HG02884 (cell line): ENCODE results near the gene NET1.
"Not testable (repeated sequence)": the region's sequence is repeated elsewhere in the genome, so short reads cannot be mapped to it uniquely, and the experiment has no call there.

Source experiments
- ATAC-seq: cut with Tn5 transposase; IDR thresholded peaks from one replicate; pipeline ENCODE4 v1.9.1; 2021; ENCODE audit warnings: mild to moderate bottlenecking, moderate library complexity; ENCODE audit not compliant: unreplicated experiment

Gene NET1

GRCh38 chr10:5461914-5462840 lies 49.8 kb downstream of the NET1 start:
- ATAC-seq = no peak

DNA sequence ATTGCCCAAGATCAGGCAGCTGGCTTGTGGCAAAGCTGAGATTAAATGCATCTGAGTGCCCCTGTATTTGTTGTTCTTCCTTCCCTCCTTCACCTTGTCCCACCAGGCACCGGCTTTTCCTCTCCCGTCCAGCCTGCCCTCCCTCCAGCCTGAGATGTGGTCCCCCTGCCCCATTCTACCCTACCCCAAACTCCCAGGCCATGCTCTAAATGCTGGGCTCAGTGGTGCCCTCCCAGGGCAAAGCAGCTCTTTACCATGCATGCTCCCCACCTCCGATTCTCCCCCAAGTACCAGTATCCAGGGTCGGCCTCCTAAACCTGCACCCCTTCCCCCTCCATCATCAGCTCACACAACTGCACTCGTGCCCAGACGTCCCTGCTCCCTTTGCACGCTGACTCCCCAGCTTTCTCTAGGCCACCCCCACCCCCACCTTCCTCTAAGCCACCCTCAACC lies 50.5 kb downstream of the NET1 start:
- no peak for ATAC-seq

DNA sequence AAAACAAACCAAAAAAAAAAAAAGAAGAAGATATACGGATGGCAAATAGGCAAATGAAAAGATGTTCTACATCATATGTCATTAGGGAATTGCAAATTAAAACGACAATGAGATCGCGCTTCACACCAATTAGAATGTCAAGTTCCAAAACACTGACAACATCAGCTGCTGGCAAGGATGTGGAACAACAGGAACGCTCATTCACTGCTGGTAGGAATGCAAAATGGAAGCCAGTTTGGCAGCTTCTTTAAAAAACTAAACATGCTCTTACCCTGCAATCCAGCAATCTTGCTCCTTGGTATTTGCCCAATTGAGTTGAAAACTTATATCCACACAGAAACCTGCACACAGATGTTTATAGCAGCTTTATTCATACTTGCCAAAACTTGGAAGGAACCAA lies 52.2 kb downstream of the NET1 start:
- ATAC-seq = no peak

GRCh38 chr10:5465976-5466450 lies 53.7 kb downstream of the NET1 start:
- ATAC-seq = no peak

GRCh38 chr10:5466451-5467206 lies 54.3 kb downstream of the NET1 start:
- ATAC-seq = no peak

DNA sequence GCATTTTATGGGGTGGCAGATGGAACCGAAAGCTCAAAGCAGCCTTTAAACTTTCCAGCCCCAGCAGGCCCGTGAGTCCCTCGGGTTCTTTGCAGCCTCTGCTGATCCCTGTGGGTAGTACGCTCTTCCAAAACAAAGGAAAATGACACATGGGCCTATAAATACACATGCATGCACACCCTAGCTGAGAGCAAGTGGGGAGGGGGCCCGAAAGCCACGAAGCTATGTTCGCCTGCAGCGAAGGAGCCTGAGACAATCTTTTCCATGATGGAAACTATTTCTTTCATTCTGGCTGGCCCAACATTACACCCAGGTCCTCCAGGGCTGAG lies 54.8 kb downstream of the NET1 start:
- no peak for ATAC-seq

DNA sequence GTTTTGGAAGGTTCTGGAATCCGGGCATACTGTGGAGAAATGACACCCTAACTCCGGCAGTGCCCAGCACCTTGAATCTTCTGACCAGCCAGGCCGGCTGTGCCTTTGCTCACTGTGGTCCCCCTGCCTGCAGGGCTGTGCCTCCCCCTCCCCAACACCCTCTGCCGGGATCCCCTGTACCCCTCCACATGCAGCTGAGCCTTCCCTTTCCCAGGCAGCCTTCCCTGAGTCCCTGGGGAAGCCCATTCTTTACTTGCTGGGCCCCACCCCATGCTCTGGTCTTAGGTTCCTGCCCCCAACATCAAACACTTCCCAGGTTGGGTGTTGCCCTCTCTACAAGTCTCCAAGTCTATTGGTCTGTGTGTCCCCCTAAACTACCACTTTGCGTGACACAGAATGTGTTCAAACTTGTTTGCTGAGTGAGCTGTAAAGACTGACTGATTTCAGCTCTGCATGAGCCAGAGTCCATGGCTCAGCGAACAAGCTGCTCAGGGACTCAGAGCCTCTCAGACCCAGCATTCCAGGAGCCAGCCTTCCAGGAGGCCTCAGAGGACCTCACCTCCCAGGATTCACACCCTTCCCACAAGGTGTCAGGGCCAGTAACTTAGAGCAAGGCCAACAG lies 55.4 kb downstream of the NET1 start:
- ATAC-seq = no peak

DNA sequence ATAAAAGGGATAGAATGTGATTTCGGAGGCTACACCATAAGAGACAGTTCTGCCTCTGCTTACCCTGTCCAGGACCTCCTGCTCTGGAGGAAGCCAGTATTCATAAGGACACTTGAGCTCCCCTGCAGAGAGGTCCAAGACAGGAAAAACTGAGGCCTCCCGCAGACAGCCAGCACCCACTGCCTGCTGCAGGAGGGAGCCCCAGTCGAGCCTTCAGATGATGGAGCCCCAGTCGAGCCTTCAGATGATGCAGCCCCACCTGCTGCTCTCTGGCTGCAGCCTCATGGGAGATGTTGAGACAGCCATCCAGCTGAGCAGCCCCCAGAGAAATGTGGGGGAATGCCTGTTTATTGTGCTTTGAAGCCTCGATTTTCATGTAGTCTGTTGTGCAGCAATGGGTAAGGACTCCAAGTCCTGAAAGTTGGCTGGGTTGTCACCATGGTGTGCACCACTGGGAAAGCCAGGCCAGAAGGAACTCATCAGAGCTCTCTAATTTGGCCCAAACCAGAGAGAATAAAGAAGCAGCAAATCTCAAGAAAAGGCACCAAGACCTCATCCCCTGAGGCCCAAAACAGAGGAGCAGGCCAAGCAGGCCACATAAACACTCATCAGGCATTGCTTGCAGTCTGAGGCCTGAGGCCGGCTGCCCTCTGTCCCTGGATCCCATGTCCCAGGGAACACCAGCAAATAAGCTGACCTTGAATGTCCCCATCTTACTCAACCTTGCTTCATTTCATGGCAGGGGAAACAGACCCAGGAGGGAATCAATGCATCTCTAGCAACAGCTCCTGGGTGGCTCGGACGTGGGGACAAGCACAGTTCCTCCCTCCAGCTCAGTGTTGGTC lies 56.1 kb downstream of the NET1 start:
- ATAC-seq = no peak

- no peak for ATAC-seq
Measured at GRCh38 chr10:5469353-5470061, 57.1 kb downstream of the NET1 start.

GRCh38 chr10:5470062-5470751 lies 57.9 kb downstream of the NET1 start:
- no peak for ATAC-seq

GRCh38 chr10:5474642-5475041 lies 62.3 kb downstream of the NET1 start:
- ATAC-seq = not testable (repeated sequence)

GRCh38 chr10:5475088-5475487 lies 62.7 kb downstream of the NET1 start:
- ATAC-seq = not testable (repeated sequence)

GRCh38 chr10:5475974-5476807 lies 63.8 kb downstream of the NET1 start:
- ATAC-seq = not testable (repeated sequence)

DNA sequence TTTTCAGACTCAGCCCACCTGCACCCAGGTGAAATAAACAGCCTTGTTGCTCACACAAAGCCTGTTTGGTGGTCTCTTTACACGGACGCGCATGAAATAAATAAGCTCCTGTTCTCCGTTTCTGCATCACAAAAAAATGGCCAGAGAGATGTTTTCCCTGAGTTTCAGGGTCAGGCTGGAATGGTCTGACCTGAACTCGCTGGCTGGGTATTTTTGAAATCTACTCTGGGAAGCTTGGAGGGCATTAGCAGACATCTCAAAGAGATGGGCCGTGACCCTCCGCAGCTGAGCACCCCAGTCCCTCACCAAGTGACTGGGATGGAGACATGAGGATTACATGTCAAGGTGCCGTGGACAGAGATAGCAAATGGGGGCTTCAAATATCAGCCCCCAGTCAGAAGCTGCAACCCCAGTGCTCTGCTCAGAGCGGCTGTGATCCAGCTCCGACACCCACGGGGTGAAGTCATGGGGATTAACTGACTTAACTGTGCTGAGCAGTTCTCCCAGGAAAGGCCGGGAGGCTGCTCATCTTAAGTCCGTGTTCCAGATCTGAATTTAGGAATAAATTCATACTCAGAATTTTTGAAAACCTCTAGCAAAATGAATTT lies 64.7 kb downstream of the NET1 start:
- ATAC-seq = no peak

DNA sequence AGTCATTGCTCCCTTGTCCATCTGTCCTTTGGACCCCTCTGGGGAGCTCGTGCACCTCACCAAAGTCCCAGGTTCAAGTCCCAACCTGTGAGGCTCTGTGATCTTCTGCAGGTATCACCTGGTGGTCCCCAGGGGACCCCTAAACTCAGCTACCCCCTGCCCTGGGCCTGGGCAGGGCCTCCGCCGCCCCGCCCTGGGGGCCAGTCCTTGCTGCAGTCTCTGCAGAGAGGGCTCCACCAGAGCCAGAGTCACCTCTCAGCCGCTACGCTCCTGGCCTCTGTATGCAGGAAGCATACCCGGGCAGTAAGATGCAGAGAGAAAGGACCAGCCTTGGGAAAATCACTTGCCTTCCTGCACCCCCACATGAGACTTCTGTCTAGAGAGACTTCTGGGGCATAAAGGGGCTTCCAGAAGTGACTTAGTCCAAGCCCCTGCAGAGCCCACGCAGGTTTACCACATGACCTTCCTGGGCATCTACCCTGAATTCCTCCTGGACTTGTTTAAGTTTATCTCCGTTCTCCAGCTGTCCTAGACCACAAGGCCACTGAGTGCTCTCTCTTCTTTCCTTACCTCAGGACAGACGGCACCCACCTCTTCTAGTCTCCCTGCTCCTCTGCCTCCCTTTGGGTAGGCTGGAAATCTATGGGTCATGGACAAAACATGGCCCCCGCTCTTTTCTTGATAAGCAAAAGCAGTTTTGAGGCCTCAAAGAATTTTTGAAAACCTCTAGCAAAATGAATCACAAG lies 65.8 kb downstream of the NET1 start:
- no peak for ATAC-seq

- no peak for ATAC-seq
Measured at GRCh38 chr10:5478694-5479305, 66.4 kb downstream of the NET1 start.
